Spinal cord (tissue), 10 donors: ENCODE data around the gene LRFN4. TPM values are rescaled to one million over a fixed set of nuclear protein-coding genes. Genes with fewer than 3 reads are reported as not detected.

Source experiments
- DNase-seq, 6 donors: peaks; one replicate each; pipeline versions ENCODE4 v3.0.0 to v3.0.0-alpha.2; 2013 to 2015; ENCODE audit warnings: low spot score in 6 of 6, low read depth in 4 of 6
- H3K27ac ChIP-seq: one replicate; pipeline ENCODE4 v1.5.1; 2013; ENCODE audit warnings: low read depth, low read length, control low read depth
- H3K27me3 ChIP-seq: one replicate; pipeline ENCODE4 v1.6.1; 2013; ENCODE audit warnings: low read length; ENCODE audit not compliant: control insufficient read depth, insufficient read depth
- H3K36me3 ChIP-seq: one replicate; pipeline ENCODE4 v1.6.1; 2013; ENCODE audit warnings: low read length; ENCODE audit not compliant: control insufficient read depth, insufficient read depth
- H3K4me1 ChIP-seq: one replicate; pipeline ENCODE4 v1.6.1; 2013; ENCODE audit warnings: low read length; ENCODE audit not compliant: control insufficient read depth, insufficient read depth
- H3K4me3 ChIP-seq: one replicate; pipeline ENCODE4 v1.5.1; 2013; ENCODE audit warnings: low read depth, low read length, control low read depth
- H3K9me3 ChIP-seq: one replicate; pipeline ENCODE4 v1.6.1; 2013; ENCODE audit warnings: low read length; ENCODE audit not compliant: control insufficient read depth, insufficient read depth
- WGBS: methylation state at CpG from one replicate; pipeline ENCODE4 v1.1.5; 2013; ENCODE audit warnings: missing lambda C conversion rate; ENCODE audit not compliant: insufficient coverage; 5-methylcytosine and 5-hydroxymethylcytosine counted together
- polyA plus RNA-seq, 2 donors: library from polyadenylated mRNA; unstranded; fragments of 120-200 nt; gene quantifications; one replicate each; pipeline ENCODE4 v1.2.1, GENCODE V29; 2013; ENCODE audit not compliant: insufficient read length in 2 of 2
- total RNA-seq, 2 donors: library from RNA; depleted of rRNA in 1 of 2; stranded (reverse); fragments of 120-200 nt in 1 of 2; fragments of >200 nt in 1 of 2; gene quantifications; one replicate each; pipeline versions ENCODE4 v1.2.3 to v1.2.4, GENCODE V29; 2013 to 2014
- donor health status: healthy.

Gene LRFN4
- total and polyA plus RNA-seq, 4 donors, result 17.8 to 76.9 (median 59.4) TPM

GRCh38 chr11:66868726-66869566 lies 12.1 kb downstream of the LRFN4 start:
- no peak for DNase-seq

GRCh38 chr11:66869567-66869870 lies 12.7 kb downstream of the LRFN4 start:
- Histone ChIP-seq H3K27me3 (no peaks in the 10 kb centered on the region), H3K9me3 (no peaks in the 10 kb centered on the region), H3K4me1 (peaks cover 8% of the 10 kb centered on the region), H3K4me3 (no peak overlapping the region), H3K27ac (no peak overlapping the region), H3K36me3 (peaks cover 69% of the 10 kb centered on the region)
- DNase-seq, result no peak
- 95% methylated on average over 7 of the region's 9 CpGs for WGBS

More at GRCh38 chr11:66868726-66869566, 12.1 kb downstream of the LRFN4 start:
- Histone ChIP-seq H3K4me1 (peaks cover 8% of the 10 kb centered on the region), H3K36me3 (peaks cover 75% of the 10 kb centered on the region), H3K27me3 (no peaks in the 10 kb centered on the region), H3K27ac (no peak overlapping the region), H3K4me3 (no peak overlapping the region), H3K9me3 (no peaks in the 10 kb centered on the region)
- WGBS, result 58% methylated on average over 25 of the region's 27 CpGs

- H3K27ac ChIP-seq, result no peak overlapping the region
- H3K4me1 ChIP-seq, result peaks cover 8% of the 10 kb centered on the region
- no peak for DNase-seq
- no peak overlapping the region for H3K4me3 ChIP-seq
- no peaks in the 10 kb centered on the region for H3K9me3 ChIP-seq
- no peaks in the 10 kb centered on the region for H3K27me3 ChIP-seq
- H3K36me3 ChIP-seq, result peaks cover 63% of the 10 kb centered on the region
- WGBS, result 94% methylated on average over 8 of the region's 16 CpGs
These were observed 13.3 kb downstream of the LRFN4 start for GRCh38 chr11:66870131-66870530.

- DNase-seq, result no peak
- WGBS, result 95% methylated on average over 33 of the region's 39 CpGs
- H3K27me3 ChIP-seq, result no peaks in the 10 kb centered on the region
- no peaks in the 10 kb centered on the region for H3K9me3 ChIP-seq
- H3K36me3 ChIP-seq, result peaks cover 58% of the 10 kb centered on the region
- peaks cover 7% of the 10 kb centered on the region for H3K4me1 ChIP-seq
- H3K27ac ChIP-seq, result no peak overlapping the region
- H3K4me3 ChIP-seq, result no peak overlapping the region
These were observed 14.0 kb downstream of the LRFN4 start for GRCh38 chr11:66870616-66871520.

GRCh38 chr11:66871521-66871901 lies 14.6 kb downstream of the LRFN4 start:
- DNase-seq, result no peak
- Histone ChIP-seq H3K27me3 (no peaks in the 10 kb centered on the region), H3K4me1 (peaks cover 7% of the 10 kb centered on the region), H3K27ac (no peak overlapping the region), H3K36me3 (peaks cover 52% of the 10 kb centered on the region), H3K4me3 (no peak overlapping the region), H3K9me3 (no peaks in the 10 kb centered on the region)
- 96% methylated on average over 17 of the region's 18 CpGs for WGBS

GRCh38 chr11:66874232-66874631 lies 17.4 kb downstream of the LRFN4 start:
- H3K36me3 ChIP-seq, result peaks cover 34% of the 10 kb centered on the region
- WGBS, result 100% methylated on average over 4 of the region's 6 CpGs
- no peak for DNase-seq
- H3K4me3 ChIP-seq, result no peak overlapping the region
- H3K4me1 ChIP-seq, result peaks cover 21% of the 10 kb centered on the region
- no peaks in the 10 kb centered on the region for H3K9me3 ChIP-seq
- H3K27me3 ChIP-seq, result no peaks in the 10 kb centered on the region
- H3K27ac ChIP-seq, result no peak overlapping the region

- no peak overlapping the region for H3K4me3 ChIP-seq
- H3K36me3 ChIP-seq, result peaks cover 23% of the 10 kb centered on the region
- H3K4me1 ChIP-seq, result peaks cover 32% of the 10 kb centered on the region
- H3K27me3 ChIP-seq, result no peaks in the 10 kb centered on the region
- WGBS, result 83% methylated on average over 11 of the region's 13 CpGs
- no peaks in the 10 kb centered on the region for H3K9me3 ChIP-seq
- no peak overlapping the region for H3K27ac ChIP-seq
- DNase-seq, result no peak
These were observed 18.5 kb downstream of the LRFN4 start for GRCh38 chr11:66875378-66875777.

- Histone ChIP-seq H3K36me3 (peaks cover 9% of the 10 kb centered on the region), H3K4me3 (no peak overlapping the region), H3K9me3 (no peaks in the 10 kb centered on the region), H3K4me1 (peaks cover 57% of the 10 kb centered on the region), H3K27ac (peak overlapping the region; percentile 15), H3K27me3 (no peaks in the 10 kb centered on the region)
- no peak for DNase-seq
- 77% methylated on average over 4 of the region's 9 CpGs for WGBS
These were observed 20.9 kb downstream of the LRFN4 start for GRCh38 chr11:66877588-66878385.

GRCh38 chr11:66878474-66878873 lies 21.6 kb downstream of the LRFN4 start:
- peaks cover 63% of the 10 kb centered on the region for H3K4me1 ChIP-seq
- no peak overlapping the region for H3K4me3 ChIP-seq
- no peaks in the 10 kb centered on the region for H3K27me3 ChIP-seq
- H3K36me3 ChIP-seq, result peaks cover 9% of the 10 kb centered on the region
- WGBS, result 64% methylated on average over 9 of the region's 12 CpGs
- peak overlapping the region; percentile 15 for H3K27ac ChIP-seq
- peak in 1 of 6 donors; percentile 40 for DNase-seq
- no peaks in the 10 kb centered on the region for H3K9me3 ChIP-seq
